Measurements from ENCODE around the gene RANBP3.

GRCh38 chr19:5950741-5951140, 27.2 kb downstream of the RANBP3 start:
- TF ChIP-seq TCF4 (CRISPR knock-in tag; IDR thresholded peaks at IDR 0.05; ENCODE audit: borderline replicate concordance) (no peak), PATZ1 (CRISPR knock-in tag; IDR thresholded peaks at IDR 0.05; ENCODE audit: borderline replicate concordance) (no peak), ARNTL (CRISPR knock-in tag; IDR thresholded peaks at IDR 0.05; ENCODE audit: borderline replicate concordance, low read depth) (no peak), CSDC2 (CRISPR knock-in tag; IDR thresholded peaks at IDR 0.05) (no peak), ISL1 (CRISPR knock-in tag; IDR thresholded peaks at IDR 0.05) (no peak), CSRNP3 (CRISPR knock-in tag; IDR thresholded peaks at IDR 0.05) (no peak), ZNF70 (CRISPR knock-in tag; IDR thresholded peaks at IDR 0.05) (no peak), GLIS3 (CRISPR knock-in tag; IDR thresholded peaks at IDR 0.05) (no peak), PPARA (CRISPR knock-in tag; IDR thresholded peaks at IDR 0.05; ENCODE audit: borderline replicate concordance) (no peak)
- TF ChIP-seq, protein P1, sequence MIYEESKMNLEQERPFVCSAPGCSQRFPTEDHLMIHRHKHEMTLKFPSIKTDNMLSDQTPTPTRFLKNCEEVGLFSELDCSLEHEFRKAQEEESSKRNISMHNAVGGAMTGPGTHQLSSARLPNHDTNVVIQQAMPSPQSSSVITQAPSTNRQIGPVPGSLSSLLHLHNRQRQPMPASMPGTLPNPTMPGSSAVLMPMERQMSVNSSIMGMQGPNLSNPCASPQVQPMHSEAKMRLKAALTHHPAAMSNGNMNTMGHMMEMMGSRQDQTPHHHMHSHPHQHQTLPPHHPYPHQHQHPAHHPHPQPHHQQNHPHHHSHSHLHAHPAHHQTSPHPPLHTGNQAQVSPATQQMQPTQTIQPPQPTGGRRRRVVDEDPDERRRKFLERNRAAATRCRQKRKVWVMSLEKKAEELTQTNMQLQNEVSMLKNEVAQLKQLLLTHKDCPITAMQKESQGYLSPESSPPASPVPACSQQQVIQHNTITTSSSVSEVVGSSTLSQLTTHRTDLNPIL (CRISPR knock-in tag; IDR thresholded peaks at IDR 0.05; ENCODE audit: low read depth): no peak

All from SK-N-SH treated with all-trans-retinoic acid at 6 μM for 48 hours (cell line).